ENCODE results near the gene CSAD. TPM values are rescaled to one million over a fixed set of nuclear protein-coding genes. Genes with fewer than 3 reads are reported as not detected.

Gene CSAD
- total and polyA plus RNA-seq, 2 of the 13 experiments (the other 11 are each of a cell fraction or from before 2014, with no cell fraction given), result 7.2 to 23.5 TPM

- Histone ChIP-seq H3K4me3 (replicated peaks in 1 of 3; ENCODE audit: insufficient read depth in 1 of 3, low read depth in 2 of 3, low read length in 3 of 3) (peak overlapping the region in 1 of 3 experiments; percentile 17; a peak in 1 of 6 replicates), H2AFZ (ENCODE audit: low read length) (no peak overlapping the region), H3K9ac (ENCODE audit: insufficient read depth, low read depth, low read length) (no peak overlapping the region), H3K9me3 (ENCODE audit: low read length) (no peaks in the 10 kb centered on the region), H3K36me3 (replicated peaks in 1 of 2; ENCODE audit: control insufficient read depth in 1 of 2, insufficient read depth in 2 of 2, low read length in 2 of 2) (no peaks in the 10 kb centered on the region), H3K4me1 (ENCODE audit: insufficient read depth, low read length) (peaks cover 44% of the 10 kb centered on the region), H4K20me1 (ENCODE audit: insufficient read depth, low read length) (no peaks in the 10 kb centered on the region), H3K27me3 (ENCODE audit: control insufficient read depth in 1 of 2, insufficient read depth in 2 of 2, low read length in 2 of 2) (no peaks in the 10 kb centered on the region), H3K27ac (ENCODE audit: extremely low read length, insufficient read depth, low read length) (peak overlapping the region; percentile 53), H3K4me2 (ENCODE audit: low read depth, low read length) (peak overlapping the region; percentile 50), H3K79me2 (ENCODE audit: insufficient read depth, low read length) (no peaks in the 10 kb centered on the region)
- intact Hi-C loops (cut with micrococcal nuclease; ENCODE audit: unreplicated experiment) (no loop called here), in situ Hi-C loops (cut with HindIII; ENCODE audit: extremely low pct_ligation_motif_present, low pct_unique_long_range_greater_than_20kb) (no loop called here)
- ATAC-seq, result peak; percentile 67
- no peak for DNase-seq (ENCODE audit: low spot score)
- no peak for FAIRE-seq
- BruUV-seq (replicated peaks), result no TSS peak
- CTCF ChIA-PET (ENCODE audit: low intra/inter-chr PET ratio, low total read pairs), result interaction anchor here (1.4 to 4.1 kb wide), 2 partner anchors 28 to 30 kb away, joined by 3 to 23 read pairs; no protein-coding TSS in a partner anchor
- POLR2A ChIA-PET, result interaction anchor here (0.9 to 4.5 kb wide), 9 partner anchors 14 to 135 kb away, joined by 3 to 34 read pairs (median 5); partner anchors contain the start of genes CSAD, PFDN5, SOAT2 and ZNF740
- 26% methylated on average over 2 of the region's 2 CpGs for WGBS (ENCODE audit: low lambda C conversion rate)
- 0 out of 2 replicates have a peak, but pooled peaks have one; percentile 5 for TF ChIP-seq ZFX (CRISPR knock-in tag; IDR thresholded peaks at IDR 0.05; ENCODE audit: low read depth)
- no peak for TF ChIP-seq ZNF562 (CRISPR knock-in tag; IDR thresholded peaks at IDR 0.05; ENCODE audit: borderline replicate concordance)
Measured at GRCh38 chr12:53160673-53161072, 20.1 kb downstream of the CSAD start.

GRCh38 chr12:53160000-53160399 lies 20.7 kb downstream of the CSAD start:
- 79% methylated on average over 11 of the region's 16 CpGs for WGBS (ENCODE audit: low lambda C conversion rate)
- Histone ChIP-seq H3K4me2 (ENCODE audit: low read depth, low read length) (peak overlapping the region; percentile 50), H3K4me1 (ENCODE audit: insufficient read depth, low read length) (peaks cover 44% of the 10 kb centered on the region), H3K9me3 (ENCODE audit: low read length) (no peaks in the 10 kb centered on the region), H4K20me1 (ENCODE audit: insufficient read depth, low read length) (no peaks in the 10 kb centered on the region), H3K79me2 (ENCODE audit: insufficient read depth, low read length) (no peaks in the 10 kb centered on the region), H3K27ac (ENCODE audit: extremely low read length, insufficient read depth, low read length) (peak overlapping the region; percentile 24), H3K36me3 (replicated peaks in 1 of 2; ENCODE audit: control insufficient read depth in 1 of 2, insufficient read depth in 2 of 2, low read length in 2 of 2) (no peaks in the 10 kb centered on the region), H3K4me3 (replicated peaks in 1 of 3; ENCODE audit: insufficient read depth in 1 of 3, low read depth in 2 of 3, low read length in 3 of 3) (no peak overlapping the region; a peak in 1 of 6 replicates), H3K9ac (ENCODE audit: insufficient read depth, low read depth, low read length) (no peak overlapping the region), H2AFZ (ENCODE audit: low read length) (no peak overlapping the region), H3K27me3 (ENCODE audit: control insufficient read depth in 1 of 2, insufficient read depth in 2 of 2, low read length in 2 of 2) (no peaks in the 10 kb centered on the region)
- POLR2A ChIA-PET, result interaction anchor here (1.0 to 4.5 kb wide), 8 partner anchors 15 to 161 kb away, joined by 3 to 34 read pairs (median 6); partner anchors contain the start of genes AAAS, CSAD, PFDN5 and SOAT2
- DNase-seq (ENCODE audit: low spot score) (no peak), ATAC-seq (peak; percentile 61), FAIRE-seq (no peak)
- CTCF ChIA-PET (ENCODE audit: low intra/inter-chr PET ratio, low total read pairs), result interaction anchor here (0.9 to 4.1 kb wide), 4 partner anchors 15 to 52 kb away, joined by 4 to 23 read pairs (median 6); no protein-coding TSS in a partner anchor
- intact Hi-C loops (cut with micrococcal nuclease; ENCODE audit: unreplicated experiment) (loop anchor here (1.0 to 5.0 kb wide), 3 partner anchors 30 to 127 kb away; no protein-coding TSS in a partner anchor), in situ Hi-C loops (cut with HindIII; ENCODE audit: extremely low pct_ligation_motif_present, low pct_unique_long_range_greater_than_20kb) (loop anchor here (5.0 kb wide), 1 partner anchor 32 kb away; no protein-coding TSS in a partner anchor)
- no TSS peak for BruUV-seq (replicated peaks)
- TF ChIP-seq ZFP1 (CRISPR knock-in tag; IDR thresholded peaks at IDR 0.05) (no peak), ZNF703 (CRISPR knock-in tag; IDR thresholded peaks at IDR 0.05; ENCODE audit: borderline replicate concordance) (no peak), NFIC (IDR thresholded peaks at IDR 0.05; ENCODE audit: low read length) (no peak), MAFG (CRISPR knock-in tag; IDR thresholded peaks at IDR 0.05) (0 out of 2 replicates have a peak, but pooled peaks have one; percentile 21), ZNF792 (CRISPR knock-in tag; IDR thresholded peaks at IDR 0.05) (no peak), ZBTB21 (CRISPR knock-in tag; IDR thresholded peaks at IDR 0.05) (no peak), TFAP4 (IDR thresholded peaks at IDR 0.05; ENCODE audit: borderline replicate concordance, low read depth) (no peak), FOXJ3 (CRISPR knock-in tag; IDR thresholded peaks at IDR 0.05; ENCODE audit: borderline replicate concordance) (no peak), DMAP1 (CRISPR knock-in tag; IDR thresholded peaks at IDR 0.05) (peak; percentile 8; the same call in 1 of the 2 replicates), ZZZ3 (CRISPR knock-in tag; IDR thresholded peaks at IDR 0.05; ENCODE audit: borderline replicate concordance) (no peak), ZNF678 (CRISPR knock-in tag; IDR thresholded peaks at IDR 0.05) (no peak)
- TF ChIP-seq, protein P1, sequence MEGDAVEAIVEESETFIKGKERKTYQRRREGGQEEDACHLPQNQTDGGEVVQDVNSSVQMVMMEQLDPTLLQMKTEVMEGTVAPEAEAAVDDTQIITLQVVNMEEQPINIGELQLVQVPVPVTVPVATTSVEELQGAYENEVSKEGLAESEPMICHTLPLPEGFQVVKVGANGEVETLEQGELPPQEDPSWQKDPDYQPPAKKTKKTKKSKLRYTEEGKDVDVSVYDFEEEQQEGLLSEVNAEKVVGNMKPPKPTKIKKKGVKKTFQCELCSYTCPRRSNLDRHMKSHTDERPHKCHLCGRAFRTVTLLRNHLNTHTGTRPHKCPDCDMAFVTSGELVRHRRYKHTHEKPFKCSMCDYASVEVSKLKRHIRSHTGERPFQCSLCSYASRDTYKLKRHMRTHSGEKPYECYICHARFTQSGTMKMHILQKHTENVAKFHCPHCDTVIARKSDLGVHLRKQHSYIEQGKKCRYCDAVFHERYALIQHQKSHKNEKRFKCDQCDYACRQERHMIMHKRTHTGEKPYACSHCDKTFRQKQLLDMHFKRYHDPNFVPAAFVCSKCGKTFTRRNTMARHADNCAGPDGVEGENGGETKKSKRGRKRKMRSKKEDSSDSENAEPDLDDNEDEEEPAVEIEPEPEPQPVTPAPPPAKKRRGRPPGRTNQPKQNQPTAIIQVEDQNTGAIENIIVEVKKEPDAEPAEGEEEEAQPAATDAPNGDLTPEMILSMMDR (CRISPR knock-in tag; IDR thresholded peaks at IDR 0.05), result peak; percentile 33; the same call in 1 of the 2 replicates
- TF ChIP-seq, protein P2, sequence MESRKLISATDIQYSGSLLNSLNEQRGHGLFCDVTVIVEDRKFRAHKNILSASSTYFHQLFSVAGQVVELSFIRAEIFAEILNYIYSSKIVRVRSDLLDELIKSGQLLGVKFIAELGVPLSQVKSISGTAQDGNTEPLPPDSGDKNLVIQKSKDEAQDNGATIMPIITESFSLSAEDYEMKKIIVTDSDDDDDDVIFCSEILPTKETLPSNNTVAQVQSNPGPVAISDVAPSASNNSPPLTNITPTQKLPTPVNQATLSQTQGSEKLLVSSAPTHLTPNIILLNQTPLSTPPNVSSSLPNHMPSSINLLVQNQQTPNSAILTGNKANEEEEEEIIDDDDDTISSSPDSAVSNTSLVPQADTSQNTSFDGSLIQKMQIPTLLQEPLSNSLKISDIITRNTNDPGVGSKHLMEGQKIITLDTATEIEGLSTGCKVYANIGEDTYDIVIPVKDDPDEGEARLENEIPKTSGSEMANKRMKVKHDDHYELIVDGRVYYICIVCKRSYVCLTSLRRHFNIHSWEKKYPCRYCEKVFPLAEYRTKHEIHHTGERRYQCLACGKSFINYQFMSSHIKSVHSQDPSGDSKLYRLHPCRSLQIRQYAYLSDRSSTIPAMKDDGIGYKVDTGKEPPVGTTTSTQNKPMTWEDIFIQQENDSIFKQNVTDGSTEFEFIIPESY (CRISPR knock-in tag; IDR thresholded peaks at IDR 0.05), result peak; percentile 75

Measured in HepG2 (cell line).